Liver (tissue), 9 donors: ENCODE measurements around the gene EWSR1. TPM values are rescaled to one million over a fixed set of nuclear protein-coding genes. Genes with fewer than 3 reads are reported as not detected.

Experiments
- DNase-seq: peaks from one replicate; pipeline ENCODE4 v3.0.0-alpha.2; 2017; ENCODE audit warnings: low spot score
- H3K27ac ChIP-seq, 2 donors: one replicate each; pipeline ENCODE4 v1.7.0; 2013; ENCODE audit warnings: inconsistent platforms in 2 of 2, low read length in 2 of 2, control low read depth in 1 of 2, low read depth in 1 of 2, mild to moderate bottlenecking in 1 of 2
- H3K27me3 ChIP-seq, 4 donors: one replicate each; pipeline versions ENCODE4 v1.6.1 to v1.7.0; 2013; ENCODE audit warnings: low read length in 3 of 4, inconsistent platforms in 1 of 4, mild to moderate bottlenecking in 1 of 4, moderate library complexity in 1 of 4; ENCODE audit not compliant: control insufficient read depth in 4 of 4, insufficient read depth in 4 of 4
- H3K36me3 ChIP-seq, 4 donors: one replicate each; pipeline versions ENCODE4 v1.6.1 to v1.7.0; 2013; ENCODE audit warnings: low read length in 3 of 4, mild to moderate bottlenecking in 3 of 4, low read depth in 1 of 4, moderate library complexity in 1 of 4; ENCODE audit not compliant: control insufficient read depth in 4 of 4, insufficient read depth in 3 of 4
- H3K4me1 ChIP-seq, 4 donors: one replicate each; pipeline versions ENCODE4 v1.6.1 to v1.7.0; 2013; ENCODE audit warnings: low read length in 3 of 4, mild to moderate bottlenecking in 3 of 4, moderate library complexity in 1 of 4; ENCODE audit not compliant: control insufficient read depth in 4 of 4, insufficient read depth in 4 of 4
- H3K4me3 ChIP-seq, 3 donors: one replicate each; pipeline versions ENCODE4 v1.6.1 to v1.7.0; 2013; ENCODE audit warnings: low read length in 3 of 3, control low read depth in 1 of 3, low read depth in 1 of 3, mild to moderate bottlenecking in 1 of 3
- H3K9ac ChIP-seq, 2 donors: one replicate each; pipeline ENCODE4 v1.7.0; 2013; ENCODE audit warnings: low read length in 2 of 2, mild to moderate bottlenecking in 2 of 2, moderate library complexity in 2 of 2, control low read depth in 1 of 2, low read depth in 1 of 2
- H3K9me3 ChIP-seq, 4 donors: one replicate each; pipeline versions ENCODE4 v1.6.1 to v1.7.0; 2013; ENCODE audit warnings: low read length in 3 of 4; ENCODE audit not compliant: control insufficient read depth in 4 of 4
- EGR1 ChIP-seq, 2 donors: IDR thresholded peaks; 2 replicates each; pipeline ENCODE4 v1.6.1; 2016 to 2018; ENCODE audit warnings: antibody characterized with exemption in 2 of 2, low read depth in 2 of 2
- FOXA1 ChIP-seq: IDR thresholded peaks from 2 replicates; pipeline ENCODE4 v1.6.1; 2016; ENCODE audit warnings: antibody characterized with exemption
- FOXA2 ChIP-seq: IDR thresholded peaks from 2 replicates; pipeline ENCODE4 v1.6.1; 2016; ENCODE audit warnings: antibody characterized with exemption
- GABPA ChIP-seq, 2 donors: IDR thresholded peaks in 1 of 2; conservative IDR thresholded peaks in 1 of 2; 2 replicates each; pipeline ENCODE4 v1.6.1; 2016; ENCODE audit warnings: antibody characterized with exemption in 2 of 2, mild to moderate bottlenecking in 1 of 2, moderate library complexity in 1 of 2
- HNF4A ChIP-seq, 2 donors: conservative IDR thresholded peaks; 2 replicates each; pipeline ENCODE4 v1.6.1; 2016; ENCODE audit warnings: antibody characterized with exemption in 2 of 2, mild to moderate bottlenecking in 2 of 2
- HNF4G ChIP-seq: IDR thresholded peaks from 2 replicates; pipeline ENCODE4 v1.6.1; 2016; ENCODE audit warnings: antibody characterized with exemption
- JUND ChIP-seq, 2 donors: IDR thresholded peaks; 2 replicates each; pipeline ENCODE4 v1.6.1; 2016; ENCODE audit warnings: antibody characterized with exemption in 2 of 2
- NR2F2 ChIP-seq: IDR thresholded peaks from 2 replicates; pipeline ENCODE4 v1.6.1; 2016; ENCODE audit warnings: antibody characterized with exemption
- RAD21 ChIP-seq, 2 donors: IDR thresholded peaks; 2 replicates each; pipeline ENCODE4 v1.6.1; 2016; ENCODE audit warnings: antibody characterized with exemption in 2 of 2, mild to moderate bottlenecking in 2 of 2
- RXRA ChIP-seq, 2 donors: IDR thresholded peaks; 2 replicates each; pipeline ENCODE4 v1.6.1; 2017 to 2018; ENCODE audit warnings: antibody characterized with exemption in 2 of 2, mild to moderate bottlenecking in 1 of 2
- SP1 ChIP-seq: IDR thresholded peaks from 2 replicates; pipeline ENCODE4 v1.6.1; 2018; ENCODE audit warnings: antibody characterized with exemption, mild to moderate bottlenecking
- TAF1 ChIP-seq: conservative IDR thresholded peaks from 2 replicates; pipeline ENCODE4 v1.6.1; 2016; ENCODE audit warnings: antibody characterized with exemption, mild to moderate bottlenecking
- YY1 ChIP-seq: IDR thresholded peaks from 2 replicates; pipeline ENCODE4 v1.6.1; 2016; ENCODE audit warnings: antibody characterized with exemption, mild to moderate bottlenecking
- whole genome bisulfite sequencing: extraction: QIAGEN DNeasy Blood & Tissue Kit; methylation state at CpG from one replicate; pipeline ENCODE4 v1.1.7; 2013; 5-methylcytosine and 5-hydroxymethylcytosine counted together
- polyA plus RNA-seq, 2 donors: library from polyadenylated mRNA; stranded (reverse) in 1 of 2; unstranded in 1 of 2; fragments of 200-250 nt in 1 of 2; fragments of >200 nt in 1 of 2; fragmentation: Nextera tagmentation in 1 of 2; extraction: Ambion mirVana in 1 of 2; gene quantifications; one replicate each; pipeline versions ENCODE4 v1.2.1 to v1.2.3, GENCODE V29; 2013 to 2015
- total RNA-seq, 2 donors: library from RNA; depleted of rRNA; stranded (reverse); fragments of >200 nt; gene quantifications; one replicate each; pipeline ENCODE4 v1.2.3, GENCODE V29; 2014
- TF ChIP-seq, protein P1 (sequence below): fragments of 150-350 bp; IDR thresholded peaks from 2 replicates; pipeline ENCODE4 v1.5.1; 2017; ENCODE audit warnings: improper control_type of control experiment, low read depth, low read length; ENCODE audit not compliant: missing input control
- TF ChIP-seq, protein P2 (sequence below): IDR thresholded peaks from 2 replicates; pipeline ENCODE4 v1.6.1; 2016; ENCODE audit warnings: antibody characterized with exemption
- TF ChIP-seq, protein P3 (sequence below): IDR thresholded peaks from 2 replicates; pipeline ENCODE4 v1.6.1; 2016; ENCODE audit warnings: antibody characterized with exemption
- TF ChIP-seq, protein P4 (sequence below): IDR thresholded peaks from 2 replicates; pipeline ENCODE4 v1.6.1; 2016; ENCODE audit warnings: antibody characterized with exemption
- TF ChIP-seq, protein P5 (sequence below): IDR thresholded peaks from 2 replicates; pipeline ENCODE4 v1.6.1; 2016; ENCODE audit warnings: antibody characterized with exemption, mild to moderate bottlenecking
- donor health status: healthy.
- donor health status: healthy.
- donor health status: healthy.
- donor health status: healthy.
- donor health status: healthy.

EWSR1 gene
- total and polyA plus RNA-seq, 4 donors, result 64.8 to 134 (median 78.3) TPM

DNA sequence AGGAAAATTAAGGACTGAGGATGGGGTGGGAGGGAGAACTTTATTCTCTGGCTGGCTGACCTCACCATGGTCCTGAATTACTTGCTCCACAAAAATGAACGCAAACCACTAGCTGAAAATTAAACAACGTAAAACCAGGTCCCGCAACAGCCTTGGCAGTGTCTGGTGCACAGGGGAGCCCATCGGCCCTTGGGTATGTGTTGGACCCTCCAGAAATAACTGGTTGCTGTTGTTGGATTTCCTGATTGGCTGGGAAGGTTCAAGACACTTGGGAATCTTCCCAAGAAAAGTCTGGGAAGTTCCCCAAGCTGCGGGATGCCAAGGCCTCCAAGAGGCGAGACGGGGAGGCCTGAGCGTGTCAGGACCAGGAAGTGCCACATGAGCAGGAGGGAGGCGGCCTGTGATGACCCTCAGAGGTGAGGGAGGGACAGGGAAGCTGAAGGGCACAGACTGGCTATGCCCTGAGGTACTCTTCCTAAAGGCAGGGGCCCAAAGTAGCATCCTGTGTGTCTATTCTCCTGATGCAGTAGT lies 57.8 kb downstream of the EWSR1 start:
- H3K27me3 ChIP-seq, result no peaks in the 10 kb centered on the region
- no peak overlapping the region for H3K27ac ChIP-seq
- no peaks in the 10 kb centered on the region for H3K9me3 ChIP-seq
- peaks cover 0 to under 1% (median 0%) of the 10 kb centered on the region in 4 donors for H3K4me1 ChIP-seq
- 81% methylated on average over 9 of the region's 9 CpGs for WGBS
- TF ChIP-seq YY1, result no peak
- TF ChIP-seq, protein P1, sequence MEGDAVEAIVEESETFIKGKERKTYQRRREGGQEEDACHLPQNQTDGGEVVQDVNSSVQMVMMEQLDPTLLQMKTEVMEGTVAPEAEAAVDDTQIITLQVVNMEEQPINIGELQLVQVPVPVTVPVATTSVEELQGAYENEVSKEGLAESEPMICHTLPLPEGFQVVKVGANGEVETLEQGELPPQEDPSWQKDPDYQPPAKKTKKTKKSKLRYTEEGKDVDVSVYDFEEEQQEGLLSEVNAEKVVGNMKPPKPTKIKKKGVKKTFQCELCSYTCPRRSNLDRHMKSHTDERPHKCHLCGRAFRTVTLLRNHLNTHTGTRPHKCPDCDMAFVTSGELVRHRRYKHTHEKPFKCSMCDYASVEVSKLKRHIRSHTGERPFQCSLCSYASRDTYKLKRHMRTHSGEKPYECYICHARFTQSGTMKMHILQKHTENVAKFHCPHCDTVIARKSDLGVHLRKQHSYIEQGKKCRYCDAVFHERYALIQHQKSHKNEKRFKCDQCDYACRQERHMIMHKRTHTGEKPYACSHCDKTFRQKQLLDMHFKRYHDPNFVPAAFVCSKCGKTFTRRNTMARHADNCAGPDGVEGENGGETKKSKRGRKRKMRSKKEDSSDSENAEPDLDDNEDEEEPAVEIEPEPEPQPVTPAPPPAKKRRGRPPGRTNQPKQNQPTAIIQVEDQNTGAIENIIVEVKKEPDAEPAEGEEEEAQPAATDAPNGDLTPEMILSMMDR, result no peak
- no peak for TF ChIP-seq FOXA2
- TF ChIP-seq, protein P2, sequence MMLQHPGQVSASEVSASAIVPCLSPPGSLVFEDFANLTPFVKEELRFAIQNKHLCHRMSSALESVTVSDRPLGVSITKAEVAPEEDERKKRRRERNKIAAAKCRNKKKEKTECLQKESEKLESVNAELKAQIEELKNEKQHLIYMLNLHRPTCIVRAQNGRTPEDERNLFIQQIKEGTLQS, result no peak
- TF ChIP-seq GABPA (IDR thresholded peaks at IDR 0.05 in 1 of 2, conservative IDR thresholded peaks at IDR 0.05 in 1 of 2), result no peak
- H3K9ac ChIP-seq, result no peak overlapping the region
- H3K36me3 ChIP-seq, result peaks cover 3 to 38% (median 8%) of the 10 kb centered on the region in 4 donors
- no peak overlapping the region for H3K4me3 ChIP-seq
- DNase-seq, result no peak

DNA sequence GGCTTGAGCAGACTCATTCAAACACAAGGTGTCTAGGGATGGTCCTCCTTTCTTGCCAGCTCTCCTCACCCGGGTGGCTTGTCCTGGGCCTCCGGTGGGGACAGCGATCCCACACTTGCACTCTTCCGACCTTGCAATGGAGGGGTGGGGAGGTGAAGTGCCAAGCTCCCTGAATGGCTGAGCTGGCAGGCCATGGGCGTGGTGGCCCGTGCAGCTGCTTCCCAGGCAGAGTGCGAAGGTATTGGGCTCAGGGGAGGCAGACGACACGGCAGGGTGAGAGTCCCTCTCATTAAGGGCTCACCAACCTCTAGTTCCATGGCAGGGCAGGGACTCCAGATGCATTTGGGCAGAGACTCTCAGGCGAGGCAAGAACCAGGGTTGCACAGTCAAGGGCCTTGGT lies 58.4 kb downstream of the EWSR1 start:
- H3K9me3 ChIP-seq, result no peaks in the 10 kb centered on the region
- WGBS, result 93% methylated on average over 10 of the region's 10 CpGs
- H3K27ac ChIP-seq, result no peak overlapping the region
- H3K36me3 ChIP-seq, result peaks cover 3 to 43% (median 8%) of the 10 kb centered on the region in 4 donors
- H3K9ac ChIP-seq, result no peak overlapping the region
- no peak overlapping the region for H3K4me3 ChIP-seq
- TF ChIP-seq GABPA (IDR thresholded peaks at IDR 0.05 in 1 of 2, conservative IDR thresholded peaks at IDR 0.05 in 1 of 2), result no peak
- no peak for TF ChIP-seq SP1
- TF ChIP-seq, protein P3, sequence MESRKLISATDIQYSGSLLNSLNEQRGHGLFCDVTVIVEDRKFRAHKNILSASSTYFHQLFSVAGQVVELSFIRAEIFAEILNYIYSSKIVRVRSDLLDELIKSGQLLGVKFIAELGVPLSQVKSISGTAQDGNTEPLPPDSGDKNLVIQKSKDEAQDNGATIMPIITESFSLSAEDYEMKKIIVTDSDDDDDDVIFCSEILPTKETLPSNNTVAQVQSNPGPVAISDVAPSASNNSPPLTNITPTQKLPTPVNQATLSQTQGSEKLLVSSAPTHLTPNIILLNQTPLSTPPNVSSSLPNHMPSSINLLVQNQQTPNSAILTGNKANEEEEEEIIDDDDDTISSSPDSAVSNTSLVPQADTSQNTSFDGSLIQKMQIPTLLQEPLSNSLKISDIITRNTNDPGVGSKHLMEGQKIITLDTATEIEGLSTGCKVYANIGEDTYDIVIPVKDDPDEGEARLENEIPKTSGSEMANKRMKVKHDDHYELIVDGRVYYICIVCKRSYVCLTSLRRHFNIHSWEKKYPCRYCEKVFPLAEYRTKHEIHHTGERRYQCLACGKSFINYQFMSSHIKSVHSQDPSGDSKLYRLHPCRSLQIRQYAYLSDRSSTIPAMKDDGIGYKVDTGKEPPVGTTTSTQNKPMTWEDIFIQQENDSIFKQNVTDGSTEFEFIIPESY, result no peak
- no peak for TF ChIP-seq RAD21 (IDR thresholded peaks at IDR 0.05)
- no peak for TF ChIP-seq YY1
- TF ChIP-seq JUND (IDR thresholded peaks at IDR 0.05), result no peak
- TF ChIP-seq NR2F2, result no peak
- no peak for TF ChIP-seq HNF4G
- TF ChIP-seq, protein P2, result no peak
- TF ChIP-seq, protein P1, result no peak
- TF ChIP-seq, protein P4, sequence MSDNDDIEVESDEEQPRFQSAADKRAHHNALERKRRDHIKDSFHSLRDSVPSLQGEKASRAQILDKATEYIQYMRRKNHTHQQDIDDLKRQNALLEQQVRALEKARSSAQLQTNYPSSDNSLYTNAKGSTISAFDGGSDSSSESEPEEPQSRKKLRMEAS, result no peak
- no peak for TF ChIP-seq FOXA1
- TF ChIP-seq, protein P5, sequence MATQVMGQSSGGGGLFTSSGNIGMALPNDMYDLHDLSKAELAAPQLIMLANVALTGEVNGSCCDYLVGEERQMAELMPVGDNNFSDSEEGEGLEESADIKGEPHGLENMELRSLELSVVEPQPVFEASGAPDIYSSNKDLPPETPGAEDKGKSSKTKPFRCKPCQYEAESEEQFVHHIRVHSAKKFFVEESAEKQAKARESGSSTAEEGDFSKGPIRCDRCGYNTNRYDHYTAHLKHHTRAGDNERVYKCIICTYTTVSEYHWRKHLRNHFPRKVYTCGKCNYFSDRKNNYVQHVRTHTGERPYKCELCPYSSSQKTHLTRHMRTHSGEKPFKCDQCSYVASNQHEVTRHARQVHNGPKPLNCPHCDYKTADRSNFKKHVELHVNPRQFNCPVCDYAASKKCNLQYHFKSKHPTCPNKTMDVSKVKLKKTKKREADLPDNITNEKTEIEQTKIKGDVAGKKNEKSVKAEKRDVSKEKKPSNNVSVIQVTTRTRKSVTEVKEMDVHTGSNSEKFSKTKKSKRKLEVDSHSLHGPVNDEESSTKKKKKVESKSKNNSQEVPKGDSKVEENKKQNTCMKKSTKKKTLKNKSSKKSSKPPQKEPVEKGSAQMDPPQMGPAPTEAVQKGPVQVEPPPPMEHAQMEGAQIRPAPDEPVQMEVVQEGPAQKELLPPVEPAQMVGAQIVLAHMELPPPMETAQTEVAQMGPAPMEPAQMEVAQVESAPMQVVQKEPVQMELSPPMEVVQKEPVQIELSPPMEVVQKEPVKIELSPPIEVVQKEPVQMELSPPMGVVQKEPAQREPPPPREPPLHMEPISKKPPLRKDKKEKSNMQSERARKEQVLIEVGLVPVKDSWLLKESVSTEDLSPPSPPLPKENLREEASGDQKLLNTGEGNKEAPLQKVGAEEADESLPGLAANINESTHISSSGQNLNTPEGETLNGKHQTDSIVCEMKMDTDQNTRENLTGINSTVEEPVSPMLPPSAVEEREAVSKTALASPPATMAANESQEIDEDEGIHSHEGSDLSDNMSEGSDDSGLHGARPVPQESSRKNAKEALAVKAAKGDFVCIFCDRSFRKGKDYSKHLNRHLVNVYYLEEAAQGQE, result no peak
- no peak for TF ChIP-seq FOXA2
- TF ChIP-seq EGR1 (IDR thresholded peaks at IDR 0.05; ENCODE audit: low read depth in 2 of 2), result no peak
- TF ChIP-seq RXRA (IDR thresholded peaks at IDR 0.05), result no peak
- no peak for TF ChIP-seq HNF4A (conservative IDR thresholded peaks at IDR 0.05)
- TF ChIP-seq TAF1, result no peak
- DNase-seq, result no peak
- peaks cover 0 to 6% (median 0%) of the 10 kb centered on the region in 4 donors for H3K4me1 ChIP-seq
- H3K27me3 ChIP-seq, result no peaks in the 10 kb centered on the region
